ENCODE data around the gene PRKCD. TPM values are rescaled to one million over a fixed set of nuclear protein-coding genes. Genes with fewer than 3 reads are reported as not detected.

The PRKCD gene
- total RNA-seq, 1 donor from 2014 or later = 14.1 TPM

DNA sequence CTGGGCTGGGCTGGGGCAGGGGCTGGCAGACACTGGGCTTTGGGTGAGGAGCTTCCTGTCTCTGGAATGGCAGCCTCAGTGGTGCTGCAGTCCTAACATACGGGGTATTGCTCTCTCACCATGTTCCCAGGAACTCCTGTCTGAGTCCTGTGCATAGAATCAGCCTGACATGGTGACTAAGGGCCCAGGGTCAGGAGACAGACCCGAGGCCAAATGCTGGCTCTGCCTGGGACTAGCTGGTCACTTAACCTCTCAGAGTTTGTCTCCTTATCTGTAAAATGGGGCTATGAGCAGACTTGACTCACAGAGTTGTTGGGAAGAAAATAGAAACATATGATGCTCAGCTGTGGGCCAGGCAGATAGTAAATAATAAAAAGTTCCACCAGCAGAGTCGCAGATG is 28.3 kb downstream of the PRKCD start:
- no peak for DNase-seq (ENCODE audit: low read depth)

DNA sequence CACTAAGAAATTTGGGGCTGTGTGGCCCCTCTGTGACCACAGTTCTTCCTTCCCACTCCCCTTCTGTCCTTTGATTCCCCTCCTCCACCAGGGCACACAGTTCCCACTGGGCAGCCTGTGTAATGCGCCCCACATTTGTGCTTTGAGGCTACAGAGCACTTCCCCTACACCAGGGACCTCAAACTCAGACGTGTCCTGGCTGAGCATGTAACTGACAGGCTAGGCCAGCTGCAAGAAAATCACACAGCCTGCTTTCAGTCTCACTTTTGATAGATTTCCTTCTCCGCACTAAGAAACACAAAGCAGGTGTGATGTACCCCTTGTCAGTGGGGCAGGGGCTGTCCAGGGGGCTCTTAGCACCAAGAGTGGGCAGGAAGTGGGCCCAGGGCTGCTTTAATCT is 29.6 kb downstream of the PRKCD start:
- DNase-seq (ENCODE audit: low read depth) = no peak

DNA sequence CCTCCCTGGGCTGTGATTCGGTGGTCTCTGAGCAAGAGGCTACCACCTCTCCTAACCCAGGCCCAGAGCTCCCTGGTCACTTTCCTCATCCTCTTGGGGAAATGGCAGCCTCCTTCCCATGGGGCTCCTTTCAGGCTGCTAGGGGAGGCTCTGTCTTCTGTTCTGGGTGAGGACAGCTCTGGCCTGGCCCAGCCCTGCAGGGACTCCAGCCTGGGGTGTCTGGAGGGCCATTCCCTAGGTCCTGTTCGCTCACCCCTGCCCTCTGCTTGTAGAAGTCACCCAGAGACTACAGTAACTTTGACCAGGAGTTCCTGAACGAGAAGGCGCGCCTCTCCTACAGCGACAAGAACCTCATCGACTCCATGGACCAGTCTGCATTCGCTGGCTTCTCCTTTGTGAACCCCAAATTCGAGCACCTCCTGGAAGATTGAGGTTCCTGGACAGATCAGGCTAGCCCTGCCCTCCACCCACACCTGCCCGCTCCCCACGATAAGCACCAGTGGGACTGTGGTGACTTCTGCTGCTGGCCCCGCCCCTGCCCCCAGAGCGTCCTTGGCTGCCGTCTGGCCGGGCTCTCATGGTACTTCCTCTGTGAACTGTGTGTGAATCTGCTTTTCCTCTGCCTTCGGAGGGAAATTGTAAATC is 30.9 kb downstream of the PRKCD start:
- DNase-seq (ENCODE audit: low read depth) = no peak

DNA sequence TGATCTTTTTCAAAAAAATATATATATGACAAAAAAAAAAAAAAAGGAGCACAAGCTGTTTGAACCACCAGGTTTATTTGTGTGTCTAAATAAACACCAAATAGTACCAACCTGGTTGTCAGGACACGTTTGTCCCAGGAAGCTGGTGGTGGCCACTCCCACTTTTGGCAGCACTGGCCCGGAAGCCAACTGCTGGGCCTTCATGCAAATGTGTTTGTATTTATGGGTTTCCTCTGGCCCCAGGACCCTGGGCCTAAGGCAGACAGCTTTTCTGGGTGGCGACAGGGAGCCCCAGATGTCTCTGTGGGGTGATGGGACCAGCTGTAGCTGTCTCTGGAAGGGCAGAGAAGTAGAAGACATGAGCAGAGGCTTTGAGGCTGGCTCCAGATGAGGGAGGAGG is 31.6 kb downstream of the PRKCD start:
- no peak for DNase-seq (ENCODE audit: low read depth)

DNA sequence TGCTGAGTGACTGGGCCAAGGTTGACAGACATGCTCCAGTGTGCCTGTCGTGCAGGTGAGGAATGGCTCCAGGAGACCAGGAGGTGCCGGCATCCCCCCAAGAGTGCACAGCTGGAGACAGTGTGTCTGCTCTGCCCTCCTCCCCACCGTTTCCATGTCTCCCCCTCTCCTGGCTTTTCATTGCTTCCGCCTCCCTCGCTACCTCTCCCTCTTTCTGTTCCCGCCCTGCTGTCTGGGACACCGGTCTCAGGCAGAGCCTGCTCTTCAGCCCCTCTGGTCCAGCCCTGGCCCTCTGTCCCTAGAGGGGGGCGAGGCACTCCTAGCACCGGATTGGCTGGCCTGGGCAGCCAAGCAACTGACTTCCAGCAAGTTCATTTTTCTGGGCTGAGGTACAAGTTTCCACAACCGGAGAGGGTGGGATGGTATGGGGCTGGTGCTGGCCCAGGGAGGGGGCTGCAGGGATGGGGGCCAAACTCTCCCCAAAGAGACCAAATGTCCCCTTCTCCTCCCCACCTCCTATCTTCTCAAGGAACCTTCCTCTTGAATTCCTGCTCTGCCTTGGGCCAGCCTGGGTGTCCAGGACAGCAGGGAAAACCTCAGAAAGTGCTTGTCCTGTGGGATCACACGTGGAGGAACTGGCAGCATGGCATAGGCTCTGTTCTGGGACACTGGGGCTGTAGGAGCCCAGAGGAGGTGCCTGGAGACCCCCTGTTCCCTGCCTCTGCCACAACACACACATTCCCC is 32.6 kb downstream of the PRKCD start:
- no peak for DNase-seq (ENCODE audit: low read depth)

DNA sequence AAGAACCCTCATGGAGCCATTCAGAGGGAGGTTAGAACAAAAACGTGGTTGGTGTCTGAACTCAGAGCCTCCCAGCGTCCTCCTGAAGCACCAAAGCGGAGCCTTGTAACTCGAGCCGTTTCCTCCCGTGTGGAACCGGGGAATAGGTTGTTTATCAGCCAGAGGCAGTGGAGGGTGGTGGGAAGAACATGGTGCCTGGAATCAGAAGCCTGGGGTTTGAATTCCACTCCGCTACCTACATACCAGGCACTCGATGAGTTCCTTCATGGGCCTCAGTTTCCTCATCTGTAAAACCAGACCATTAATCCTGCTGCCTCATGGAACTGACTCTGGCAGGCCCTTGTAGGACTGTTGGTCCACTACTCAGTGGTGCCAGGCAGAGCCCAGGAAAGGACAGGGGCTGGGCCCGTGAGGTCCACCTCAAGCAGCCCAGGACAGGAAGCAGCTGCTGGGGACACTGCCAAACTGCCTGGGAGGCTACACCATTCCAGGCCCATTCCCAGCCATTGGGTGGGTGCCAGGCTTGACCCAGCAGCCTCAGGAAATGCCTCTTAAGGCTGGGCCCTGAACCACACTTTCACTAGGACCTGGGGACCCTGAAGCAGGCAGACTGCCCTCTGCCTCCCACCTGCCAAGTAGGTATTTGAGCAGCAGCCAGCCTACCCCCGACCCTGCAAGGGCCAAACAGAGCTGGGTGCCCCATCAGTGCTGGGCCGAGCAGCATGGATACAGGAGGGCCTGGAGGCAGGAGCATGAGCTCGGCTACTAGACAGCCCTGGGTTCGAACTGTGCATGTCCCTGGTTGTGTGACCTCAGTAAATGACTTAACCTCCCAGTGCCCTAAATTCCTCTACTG is 33.4 kb downstream of the PRKCD start:
- DNase-seq (ENCODE audit: low read depth) = peak; percentile 54

DNA sequence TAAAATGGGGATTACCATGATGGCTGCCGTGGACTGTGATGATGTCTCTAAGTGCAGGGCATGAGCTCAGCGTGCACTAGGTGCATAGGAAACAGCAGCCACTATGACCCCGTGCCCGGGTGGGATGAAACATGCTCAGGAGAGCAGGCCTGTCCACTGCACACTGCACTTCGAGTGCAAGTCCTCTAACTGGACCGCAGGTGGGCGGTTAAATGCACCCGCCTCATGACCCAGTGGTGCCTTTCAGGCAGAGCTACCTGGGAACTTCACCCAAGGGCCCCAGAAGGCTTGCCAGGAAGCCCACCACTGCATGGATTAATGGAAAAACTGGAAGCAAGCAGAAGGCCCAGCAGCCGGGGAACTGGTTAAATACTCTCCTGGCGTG is 34.0 kb downstream of the PRKCD start:
- no peak for DNase-seq (ENCODE audit: low read depth)

DNA sequence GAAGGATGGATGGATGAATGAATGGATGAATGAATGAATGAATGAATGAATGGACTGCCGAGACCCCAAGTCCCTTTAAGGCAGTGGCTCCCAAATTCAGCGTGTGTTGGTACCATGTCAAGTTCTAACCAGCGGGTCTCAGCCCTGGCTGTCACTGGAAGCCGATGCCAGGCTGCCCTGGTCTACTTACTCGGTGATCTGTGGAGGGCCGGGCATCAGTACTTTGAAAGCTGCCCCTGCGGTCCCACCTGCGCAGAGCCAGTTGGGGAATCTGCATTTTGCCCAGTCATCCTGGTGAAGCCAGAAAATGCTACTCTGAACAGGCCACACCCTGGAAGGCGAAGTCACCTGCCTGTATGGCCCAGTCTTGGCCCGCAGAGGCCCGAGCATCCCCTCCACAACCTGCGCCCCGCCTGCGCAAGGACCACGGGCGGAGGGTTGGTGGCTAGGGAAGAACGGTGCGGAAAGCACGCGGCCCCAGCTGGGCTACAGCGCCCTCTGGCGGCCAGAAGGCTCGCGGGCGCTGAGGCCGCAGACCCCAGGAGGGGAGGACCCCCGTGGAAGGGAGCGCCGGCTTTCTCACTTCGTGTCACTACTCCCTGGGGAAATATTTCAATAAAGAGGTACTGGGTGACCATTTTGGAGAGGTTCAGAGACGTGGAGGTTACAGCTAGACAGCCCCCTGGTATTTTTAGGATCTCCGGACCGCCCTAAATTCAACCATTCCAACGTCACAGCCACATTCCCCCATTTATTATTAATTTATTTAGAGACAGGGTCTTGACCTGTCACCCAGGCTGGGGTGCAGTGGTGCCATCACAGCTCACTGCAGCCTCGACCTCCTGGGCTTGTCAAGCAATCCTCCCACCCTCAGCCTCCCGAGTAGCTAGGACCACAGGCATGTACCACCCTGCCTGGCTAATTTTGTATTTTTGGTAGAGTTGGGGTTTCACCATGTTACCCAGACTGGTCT is 34.9 kb downstream of the PRKCD start:
- DNase-seq (ENCODE audit: low read depth) = no peak

DNA sequence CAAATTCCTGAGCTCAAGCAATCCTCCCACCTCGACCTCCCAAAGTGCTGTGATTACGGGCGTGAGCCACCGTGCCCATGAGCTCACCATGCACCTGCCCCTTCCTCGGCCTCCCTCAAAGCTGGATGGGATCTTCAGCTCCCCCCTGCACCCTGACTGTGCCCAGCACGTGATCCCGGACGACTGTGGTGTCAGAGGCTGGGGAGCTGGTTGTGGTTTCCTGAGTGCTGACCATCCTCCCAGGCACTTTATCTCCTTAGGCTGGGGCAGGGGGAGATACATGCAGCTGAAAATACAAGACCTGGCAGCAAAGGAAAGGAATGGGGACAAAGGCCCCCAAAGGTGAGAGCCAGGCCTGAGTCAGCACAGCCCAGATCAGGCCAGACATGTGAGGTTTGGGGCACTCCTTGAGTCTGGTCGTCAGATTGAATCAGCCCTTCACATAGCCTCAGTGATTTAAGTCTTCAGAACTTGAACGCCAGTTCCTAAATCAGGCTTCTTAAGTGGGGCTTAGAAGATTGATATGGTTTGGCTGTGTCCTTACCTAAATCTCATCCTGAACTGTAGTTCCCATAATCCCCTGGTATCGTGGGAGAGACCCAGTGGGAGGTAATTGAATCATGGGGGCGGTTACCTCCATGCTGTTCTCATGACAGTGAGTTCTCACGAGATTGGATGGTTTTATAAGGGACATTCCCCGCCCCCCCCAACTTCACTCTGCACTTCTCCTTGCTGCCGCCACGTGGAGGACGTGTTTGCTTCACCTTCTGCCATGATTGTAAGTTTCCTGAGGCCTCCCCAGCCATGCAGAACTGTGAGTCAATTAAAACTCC is 35.8 kb downstream of the PRKCD start:
- peak; percentile 22 for DNase-seq (ENCODE audit: low read depth)

DNA sequence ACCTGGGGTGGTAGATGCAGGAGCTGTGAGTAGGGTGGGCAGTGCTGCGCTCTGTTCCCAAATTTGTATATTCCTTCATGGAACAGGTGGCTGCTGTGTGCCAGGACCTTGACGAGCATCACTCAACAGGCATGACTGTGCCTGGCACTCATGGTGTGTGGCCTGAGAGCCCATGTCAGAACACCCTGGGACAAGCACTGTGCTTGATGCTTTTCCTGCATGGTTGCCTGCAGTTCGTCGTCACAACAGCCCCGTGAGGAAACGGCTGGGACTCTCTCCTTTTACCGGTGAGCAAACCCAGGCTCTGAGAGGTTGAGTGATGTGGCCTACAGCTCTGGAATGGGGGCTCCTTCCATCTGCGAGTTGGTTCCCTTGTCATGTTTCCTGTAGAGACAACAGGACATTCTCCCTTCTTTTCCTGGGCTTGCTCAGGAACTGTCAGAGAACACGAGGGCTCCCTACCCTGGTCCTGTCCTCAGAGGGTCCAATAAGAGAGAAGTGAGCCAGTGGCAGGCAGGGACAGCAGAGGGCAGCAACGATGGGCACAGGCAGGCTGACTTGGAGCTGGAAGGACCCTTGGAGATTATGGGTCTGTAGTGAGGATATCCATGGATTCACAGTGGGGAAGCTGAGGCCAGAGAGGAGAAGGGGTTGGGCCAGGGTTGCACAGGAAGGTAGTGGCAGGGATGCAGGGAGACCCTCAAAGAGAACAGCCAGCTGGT is 37.4 kb downstream of the PRKCD start:
- no peak for DNase-seq (ENCODE audit: low read depth)

DNA sequence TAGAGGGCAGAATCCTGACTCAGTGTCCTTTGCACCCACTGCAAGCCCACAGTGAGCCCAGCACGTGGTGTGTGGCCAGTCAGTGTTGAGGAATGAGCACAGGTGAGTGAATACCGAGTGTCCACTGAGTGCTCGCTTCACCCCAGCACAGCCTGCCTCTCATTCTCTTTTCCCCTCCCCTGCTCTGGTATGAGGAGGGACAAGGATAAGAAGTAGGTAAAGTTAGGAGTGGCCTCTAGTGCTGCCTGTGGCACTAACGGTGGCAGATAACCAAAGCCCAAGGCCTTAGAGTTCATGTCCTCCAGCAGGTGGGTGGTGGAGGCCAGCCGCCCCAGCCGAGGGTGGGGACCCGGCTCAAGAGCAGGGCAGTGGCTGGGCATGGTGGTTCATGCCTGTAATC is 38.0 kb downstream of the PRKCD start:
- DNase-seq (ENCODE audit: low read depth) = no peak

DNA sequence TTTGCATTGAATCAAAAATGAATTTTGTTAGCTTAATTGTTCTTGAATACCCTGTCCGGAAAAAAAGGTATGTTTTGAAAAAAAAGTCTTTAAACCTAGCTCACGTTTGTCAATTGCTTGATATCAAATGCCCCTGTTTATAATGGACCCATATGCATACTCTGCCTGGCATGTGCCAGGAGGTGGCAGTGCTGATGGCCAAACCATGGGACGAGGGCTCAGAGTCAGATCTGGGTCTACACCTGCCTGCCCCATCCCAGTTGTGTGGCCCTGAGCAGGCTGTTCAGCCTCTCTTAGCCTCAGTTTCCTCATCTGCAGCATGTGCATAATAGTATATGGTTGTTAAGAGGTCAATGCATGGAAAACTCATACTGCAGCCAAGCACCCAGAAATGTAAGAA is 38.8 kb downstream of the PRKCD start:
- no peak for DNase-seq (ENCODE audit: low read depth)

DNA sequence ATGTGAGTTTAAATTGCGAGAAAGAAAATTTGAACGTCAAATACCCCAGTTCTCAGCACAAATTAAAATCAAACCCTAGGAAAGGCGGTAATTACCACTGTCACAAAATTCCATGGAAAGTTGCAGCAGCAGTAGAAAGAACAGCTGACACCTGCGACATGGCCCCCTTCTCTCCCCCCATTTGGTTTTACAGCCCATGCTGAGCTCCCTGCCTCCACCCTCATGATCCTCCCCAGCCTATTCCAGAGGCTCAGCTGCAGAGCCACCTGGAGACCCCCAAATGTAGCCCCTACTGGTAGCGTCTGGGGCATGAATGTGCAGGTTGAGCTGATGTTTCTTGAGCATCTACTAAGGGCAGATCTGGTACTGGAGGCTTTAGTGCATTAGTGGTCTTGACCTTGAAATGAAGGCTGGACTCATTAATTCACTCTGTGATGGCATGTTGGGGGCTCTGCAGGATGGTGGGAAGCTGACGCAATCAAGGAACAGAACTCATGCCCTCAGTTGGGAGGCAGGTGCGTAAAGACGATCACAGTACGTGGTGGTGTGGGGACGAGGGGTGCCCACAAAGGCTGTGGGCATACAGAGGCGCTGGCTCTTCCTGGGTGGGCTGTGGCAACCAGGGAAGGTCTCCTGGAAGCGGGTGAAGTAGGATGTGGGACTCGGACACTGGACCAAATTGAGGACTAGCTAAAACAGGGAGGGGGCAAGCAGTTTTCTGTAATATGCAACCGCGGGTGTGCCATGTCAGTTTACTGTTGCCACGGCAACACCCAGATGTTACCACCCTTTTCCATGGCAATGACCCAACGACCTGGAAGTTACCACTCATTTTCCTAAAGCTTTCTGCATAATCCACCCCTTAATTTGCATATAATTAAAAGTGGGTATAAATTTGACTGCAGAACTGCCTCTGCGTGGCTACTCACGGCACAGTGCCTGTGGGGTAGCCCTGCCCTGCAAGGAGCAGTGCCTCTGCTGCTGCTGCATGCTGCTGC is 39.8 kb downstream of the PRKCD start:
- no peak for DNase-seq (ENCODE audit: low read depth)

DNA sequence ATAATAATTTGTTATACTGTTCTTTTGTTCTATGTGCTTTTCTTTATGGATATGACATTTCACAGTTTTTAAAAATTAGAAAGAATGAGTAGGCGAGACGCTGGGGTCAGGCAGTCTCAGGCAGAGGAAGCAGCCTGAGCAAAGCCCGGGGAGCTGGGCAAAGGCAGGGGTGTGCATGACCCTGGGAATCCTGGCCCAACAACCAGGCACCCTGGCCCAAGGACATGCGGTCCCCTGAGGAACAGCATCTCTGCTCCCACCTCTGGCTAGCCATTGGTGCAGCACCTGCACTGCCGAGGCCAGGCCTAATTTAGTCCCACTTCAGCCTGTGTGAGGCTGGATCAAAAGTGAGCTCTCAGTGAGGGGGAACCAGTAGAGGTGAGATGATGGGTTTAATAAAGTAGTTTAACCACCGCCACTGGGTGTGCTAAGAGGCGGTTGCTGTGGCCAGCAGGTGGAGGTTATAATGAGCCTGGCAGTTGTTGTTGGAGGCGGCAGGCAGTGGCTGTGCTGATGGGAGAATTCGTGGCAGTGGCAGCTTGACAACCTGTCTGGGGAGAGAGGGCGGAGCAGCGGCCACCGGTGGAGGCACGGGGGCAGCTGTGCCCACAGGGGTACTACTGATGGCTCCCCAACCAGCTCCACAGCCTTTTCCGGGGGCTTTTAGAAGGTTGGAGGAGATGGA is 41.5 kb downstream of the PRKCD start:
- DNase-seq (ENCODE audit: low read depth) = no peak

DNA sequence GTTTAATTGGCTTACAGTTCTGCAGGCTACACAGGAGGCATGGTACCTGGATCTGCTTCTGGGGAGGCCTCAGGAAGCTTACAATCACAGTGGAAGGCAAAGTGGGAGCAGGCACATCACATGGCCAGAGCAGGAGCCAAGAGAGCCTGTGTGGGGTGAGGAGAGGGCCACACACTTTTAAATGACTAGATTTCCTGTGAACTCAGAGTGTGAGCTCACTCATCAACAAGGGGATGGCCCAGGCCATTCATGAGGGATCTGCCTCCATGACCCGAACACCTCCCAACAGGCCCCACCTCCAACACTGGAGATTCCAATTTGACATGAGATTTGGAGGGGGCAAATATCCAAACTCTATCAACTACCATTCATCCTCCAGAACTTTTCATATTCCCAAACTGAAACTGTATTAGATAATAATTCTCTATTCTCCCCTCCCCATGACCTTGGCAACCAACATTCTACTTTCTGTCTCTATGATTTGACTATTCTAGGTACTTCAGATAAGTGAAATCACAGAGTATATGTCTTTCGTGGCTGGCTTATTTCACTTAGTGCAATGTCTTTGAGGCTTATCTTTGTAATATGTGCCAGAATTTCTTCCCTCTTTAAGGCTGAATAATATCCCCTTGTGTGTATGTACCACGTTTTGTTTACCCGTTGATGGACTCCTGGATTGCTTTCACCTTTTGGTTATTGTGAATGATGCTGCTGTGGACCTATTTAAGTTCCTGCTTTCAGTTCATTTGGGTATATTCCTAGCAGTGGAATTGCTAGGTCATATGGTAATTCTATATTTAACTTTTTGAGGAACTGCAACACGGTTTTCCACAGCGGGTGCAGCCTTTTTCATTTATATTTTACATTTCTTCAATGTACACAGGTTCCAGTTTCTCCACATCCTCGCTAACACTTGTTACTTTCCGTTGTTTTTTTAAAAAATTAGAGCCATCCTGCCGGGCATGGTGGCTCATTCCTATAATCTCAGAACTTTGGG is 51.0 kb downstream of the PRKCD start:
- no peak for DNase-seq (ENCODE audit: low read depth)

DNA sequence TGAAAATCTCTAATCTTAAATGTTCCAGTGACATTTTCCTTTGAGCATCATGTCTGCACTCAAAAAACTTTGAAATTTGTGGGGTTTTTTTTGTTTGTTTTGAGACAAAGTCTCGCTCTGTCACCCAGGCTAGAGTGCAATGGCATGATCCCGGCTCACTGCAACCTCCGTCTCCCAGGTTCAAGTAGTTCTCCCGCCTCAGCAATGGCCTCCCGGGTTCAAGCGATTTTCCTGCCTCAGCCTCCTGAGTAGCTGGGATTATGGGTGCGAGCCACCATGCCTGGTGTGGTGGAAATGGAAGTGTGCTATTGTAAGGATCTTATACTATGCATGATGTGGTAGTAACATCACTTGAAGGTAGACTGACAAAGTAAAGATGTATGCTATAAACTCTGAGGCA is 52.3 kb downstream of the PRKCD start:
- DNase-seq (ENCODE audit: low read depth) = no peak

DNA sequence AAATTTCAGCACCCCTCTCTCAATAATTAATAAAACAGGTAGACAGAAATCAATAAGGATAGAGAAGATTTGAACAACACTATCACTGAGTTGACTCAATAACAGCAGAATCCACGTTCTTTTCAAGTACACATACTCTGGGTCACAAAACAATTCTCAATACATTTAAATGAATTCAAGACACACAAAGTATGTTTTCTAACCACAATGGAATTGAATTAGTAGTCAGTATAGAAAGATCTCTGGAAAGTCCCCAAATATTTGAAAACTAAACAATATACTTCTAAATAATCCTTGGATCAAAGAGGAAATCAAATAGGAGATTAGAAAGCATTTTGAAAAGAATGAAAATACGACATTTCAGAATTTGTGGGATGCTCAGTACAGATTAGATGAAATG is 54.8 kb downstream of the PRKCD start:
- no peak for DNase-seq (ENCODE audit: low read depth)
